ENCODE results near the gene NADSYN1.

The NADSYN1 gene

DNA sequence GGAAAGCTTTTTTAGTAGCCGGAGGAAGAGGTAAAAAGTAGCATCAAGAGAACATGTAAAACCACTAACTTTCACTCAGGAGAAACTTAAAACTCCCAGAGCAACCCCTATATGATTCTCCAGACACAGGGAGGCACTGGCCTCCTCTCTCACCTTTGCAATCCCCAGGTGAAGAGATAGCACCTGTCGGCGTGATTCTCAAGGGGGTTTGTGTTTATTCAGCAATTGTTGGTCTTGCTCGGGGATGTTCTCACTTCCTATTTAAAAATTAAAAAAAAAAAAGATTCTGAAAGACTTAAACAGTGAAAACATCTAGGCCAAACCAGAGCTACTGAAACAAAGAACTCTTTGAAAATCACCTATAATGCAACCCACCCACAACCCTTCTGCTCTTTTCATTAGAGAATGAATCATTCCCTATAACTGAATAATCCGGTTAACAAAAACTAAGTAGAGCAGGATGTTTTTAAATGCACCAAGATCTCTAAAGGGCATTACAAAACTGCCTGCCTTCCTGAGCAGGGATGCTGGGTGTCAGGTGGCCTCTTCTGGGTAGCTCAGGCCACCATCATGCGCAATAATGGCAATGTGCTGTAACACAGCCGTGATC is 29.7 kb upstream of the NADSYN1 start:
- Histone ChIP-seq H3K27me3 (peaks cover 6% of the 10 kb centered on the region), H3K27ac (no peak overlapping the region)

DNA sequence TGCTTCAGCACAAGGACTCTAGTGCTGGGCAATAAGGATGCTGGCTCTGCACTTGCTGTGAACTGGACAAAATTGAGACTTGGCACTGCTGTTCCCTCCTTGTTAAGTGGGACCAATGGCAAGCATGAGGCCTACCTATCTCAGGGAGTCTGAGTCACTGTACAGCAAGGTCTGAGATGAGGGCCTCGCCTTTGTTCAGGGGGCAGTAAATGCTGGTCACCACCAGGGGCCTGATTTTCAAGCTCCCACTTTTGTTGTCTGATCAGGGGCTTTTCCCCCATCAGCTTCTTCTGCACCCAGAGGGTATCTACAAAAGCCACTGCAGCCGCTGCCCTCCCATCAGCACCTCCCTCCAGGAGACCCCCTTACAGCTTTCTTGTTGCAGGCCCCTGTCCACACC is 27.6 kb upstream of the NADSYN1 start:
- Histone ChIP-seq H3K4me3 (ENCODE audit: low read depth in 1 of 2, low read length in 1 of 2) (no peak overlapping the region), H3K9me3 (no peaks in the 10 kb centered on the region), H3K36me3 (no peaks in the 10 kb centered on the region), H3K27me3 (no peaks in the 10 kb centered on the region), H3K27ac (no peak overlapping the region), H3K4me1 (ENCODE audit: control insufficient read depth in 1 of 2, insufficient read depth in 1 of 2, low read depth in 1 of 2, low read length in 1 of 2) (peaks cover 16 to 18% of the 10 kb centered on the region in 2 experiments)
- TF ChIP-seq, protein P1, sequence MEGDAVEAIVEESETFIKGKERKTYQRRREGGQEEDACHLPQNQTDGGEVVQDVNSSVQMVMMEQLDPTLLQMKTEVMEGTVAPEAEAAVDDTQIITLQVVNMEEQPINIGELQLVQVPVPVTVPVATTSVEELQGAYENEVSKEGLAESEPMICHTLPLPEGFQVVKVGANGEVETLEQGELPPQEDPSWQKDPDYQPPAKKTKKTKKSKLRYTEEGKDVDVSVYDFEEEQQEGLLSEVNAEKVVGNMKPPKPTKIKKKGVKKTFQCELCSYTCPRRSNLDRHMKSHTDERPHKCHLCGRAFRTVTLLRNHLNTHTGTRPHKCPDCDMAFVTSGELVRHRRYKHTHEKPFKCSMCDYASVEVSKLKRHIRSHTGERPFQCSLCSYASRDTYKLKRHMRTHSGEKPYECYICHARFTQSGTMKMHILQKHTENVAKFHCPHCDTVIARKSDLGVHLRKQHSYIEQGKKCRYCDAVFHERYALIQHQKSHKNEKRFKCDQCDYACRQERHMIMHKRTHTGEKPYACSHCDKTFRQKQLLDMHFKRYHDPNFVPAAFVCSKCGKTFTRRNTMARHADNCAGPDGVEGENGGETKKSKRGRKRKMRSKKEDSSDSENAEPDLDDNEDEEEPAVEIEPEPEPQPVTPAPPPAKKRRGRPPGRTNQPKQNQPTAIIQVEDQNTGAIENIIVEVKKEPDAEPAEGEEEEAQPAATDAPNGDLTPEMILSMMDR (IDR thresholded peaks at IDR 0.05) = no peak

More for the DNA sequence above, 29.7 kb upstream of the NADSYN1 start:
- no peaks in the 10 kb centered on the region for H3K36me3 ChIP-seq
- peaks cover 19 to 21% of the 10 kb centered on the region in 2 experiments for H3K4me1 ChIP-seq (ENCODE audit: control insufficient read depth in 1 of 2, insufficient read depth in 1 of 2, low read depth in 1 of 2, low read length in 1 of 2)
- H3K9me3 ChIP-seq = no peaks in the 10 kb centered on the region
- TF ChIP-seq, protein P1 (IDR thresholded peaks at IDR 0.05) = no peak
- H3K4me3 ChIP-seq (ENCODE audit: low read depth in 1 of 2, low read length in 1 of 2) = no peak overlapping the region

DNA sequence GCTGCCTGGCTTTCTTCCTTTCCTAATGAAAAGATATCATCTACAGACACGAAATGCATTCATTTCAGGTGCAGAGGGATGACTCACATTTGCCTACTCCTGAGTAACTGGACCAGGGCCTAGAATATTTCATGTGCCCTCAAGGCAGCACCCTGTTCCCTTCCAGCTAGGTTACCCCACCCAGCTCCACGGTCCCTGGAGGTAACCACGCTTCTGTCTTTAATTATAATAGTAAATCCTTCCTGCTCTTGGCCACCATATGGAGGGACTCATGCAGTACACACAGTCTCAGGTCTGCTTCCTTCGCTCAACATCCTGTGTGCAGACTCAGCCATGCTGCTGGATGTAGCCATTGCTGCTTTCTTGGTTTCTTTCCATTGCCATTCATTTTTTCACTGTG is 27.1 kb upstream of the NADSYN1 start:
- TF ChIP-seq, protein P1 (IDR thresholded peaks at IDR 0.05) = no peak
- Histone ChIP-seq H3K9me3 (no peaks in the 10 kb centered on the region), H3K27ac (no peak overlapping the region), H3K4me1 (ENCODE audit: control insufficient read depth in 1 of 2, insufficient read depth in 1 of 2, low read depth in 1 of 2, low read length in 1 of 2) (peaks cover 12 to 14% of the 10 kb centered on the region in 2 experiments), H3K4me3 (ENCODE audit: low read depth in 1 of 2, low read length in 1 of 2) (no peak overlapping the region), H3K36me3 (no peaks in the 10 kb centered on the region), H3K27me3 (no peaks in the 10 kb centered on the region)

DNA sequence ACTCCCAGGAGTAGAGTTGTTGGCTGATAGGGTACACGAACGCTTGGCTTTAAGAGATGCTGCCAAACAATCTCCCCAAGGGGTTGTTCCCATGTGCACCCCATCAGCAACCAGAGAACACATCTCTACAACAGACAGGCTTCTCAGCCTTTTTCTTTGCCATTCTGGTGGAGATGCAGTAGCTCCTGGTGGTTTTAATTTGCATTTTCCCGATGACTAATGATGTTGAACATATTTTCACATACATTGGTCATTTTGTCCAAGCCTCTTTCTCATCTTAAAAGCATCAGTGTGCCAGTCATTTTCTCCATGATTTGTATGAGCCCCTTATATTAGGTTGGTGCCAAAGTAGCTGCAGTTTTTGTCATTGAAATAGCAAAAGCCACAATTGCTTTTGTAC is 26.6 kb upstream of the NADSYN1 start:
- H3K36me3 ChIP-seq = no peaks in the 10 kb centered on the region
- H3K27me3 ChIP-seq = no peaks in the 10 kb centered on the region
- TF ChIP-seq, protein P1 (IDR thresholded peaks at IDR 0.05) = no peak
- peaks cover 9 to 14% of the 10 kb centered on the region in 2 experiments for H3K4me1 ChIP-seq (ENCODE audit: control insufficient read depth in 1 of 2, insufficient read depth in 1 of 2, low read depth in 1 of 2, low read length in 1 of 2)
- no peak overlapping the region for H3K27ac ChIP-seq
- H3K4me3 ChIP-seq (ENCODE audit: low read depth in 1 of 2, low read length in 1 of 2) = no peak overlapping the region
- no peaks in the 10 kb centered on the region for H3K9me3 ChIP-seq

DNA sequence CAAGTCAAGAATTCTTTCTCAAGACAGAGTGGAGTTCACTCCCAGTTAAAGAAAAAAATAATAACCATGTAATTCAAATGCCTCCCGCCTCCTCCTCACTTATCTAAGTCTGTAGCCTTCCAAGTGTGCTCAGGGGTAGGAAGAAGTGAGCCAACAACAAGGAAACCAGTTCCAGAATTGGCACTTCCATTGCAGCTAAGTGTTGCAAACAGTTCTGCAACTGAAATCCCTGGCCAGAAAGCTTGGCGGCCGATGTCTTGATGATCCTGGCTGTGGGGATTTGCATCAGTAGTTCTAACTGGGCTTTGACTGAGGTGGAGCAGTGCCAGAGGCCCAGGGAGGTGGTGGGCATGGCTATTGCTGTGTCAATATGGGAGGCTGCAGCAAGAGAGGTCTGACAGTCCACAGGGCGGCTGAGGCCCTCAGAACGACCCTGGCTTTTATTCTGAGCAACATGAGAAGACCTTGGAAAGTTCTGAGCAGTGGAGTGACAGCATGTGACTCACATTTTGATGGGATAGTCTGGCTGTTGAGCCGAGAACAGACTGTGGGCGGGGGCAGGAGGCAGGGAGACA is 24.1 kb upstream of the NADSYN1 start:
- Histone ChIP-seq H3K4me3 (ENCODE audit: low read depth in 1 of 2, low read length in 1 of 2) (no peak overlapping the region), H3K27me3 (no peaks in the 10 kb centered on the region), H3K9me3 (no peaks in the 10 kb centered on the region), H3K36me3 (peaks cover 4% of the 10 kb centered on the region), H3K4me1 (ENCODE audit: control insufficient read depth in 1 of 2, insufficient read depth in 1 of 2, low read depth in 1 of 2, low read length in 1 of 2) (peaks cover 2% of the 10 kb centered on the region in 2 experiments), H3K27ac (no peak overlapping the region)
- TF ChIP-seq, protein P1 (IDR thresholded peaks at IDR 0.05) = no peak
